ENCODE measurements around the gene PSG1.
"Not testable (repeated sequence)": the region's sequence is repeated elsewhere in the genome, so short reads cannot be mapped to it uniquely, and the experiment has no call there.

DNA sequence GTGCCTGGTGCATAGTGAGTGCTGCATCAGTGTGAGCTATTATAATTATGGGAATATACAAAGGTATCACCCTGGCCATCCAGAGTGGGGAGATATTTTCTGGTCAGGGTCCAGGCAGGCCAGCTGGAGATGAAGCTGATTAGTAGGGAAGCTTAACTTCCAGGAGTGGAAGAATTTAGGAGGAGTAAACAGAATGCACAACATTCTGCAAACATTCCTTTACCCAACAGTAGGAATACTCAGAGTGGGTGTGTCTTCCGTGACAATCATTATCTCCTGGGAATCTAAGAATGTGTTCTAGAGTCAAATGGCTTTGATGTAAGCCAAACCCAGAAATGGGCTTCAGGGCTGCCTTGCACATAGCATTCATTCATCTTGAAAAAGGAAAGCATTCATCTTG, 19.1 kb upstream of the PSG1 start:
- TF ChIP-seq EZH2 (IDR thresholded peaks at IDR 0.05; ENCODE audit: low read length, unreplicated experiment); EZH2phosphoT487 (IDR thresholded peaks at IDR 0.05; ENCODE audit: borderline replicate concordance, low read length): not testable (repeated sequence)
- TF ChIP-seq, protein P1, sequence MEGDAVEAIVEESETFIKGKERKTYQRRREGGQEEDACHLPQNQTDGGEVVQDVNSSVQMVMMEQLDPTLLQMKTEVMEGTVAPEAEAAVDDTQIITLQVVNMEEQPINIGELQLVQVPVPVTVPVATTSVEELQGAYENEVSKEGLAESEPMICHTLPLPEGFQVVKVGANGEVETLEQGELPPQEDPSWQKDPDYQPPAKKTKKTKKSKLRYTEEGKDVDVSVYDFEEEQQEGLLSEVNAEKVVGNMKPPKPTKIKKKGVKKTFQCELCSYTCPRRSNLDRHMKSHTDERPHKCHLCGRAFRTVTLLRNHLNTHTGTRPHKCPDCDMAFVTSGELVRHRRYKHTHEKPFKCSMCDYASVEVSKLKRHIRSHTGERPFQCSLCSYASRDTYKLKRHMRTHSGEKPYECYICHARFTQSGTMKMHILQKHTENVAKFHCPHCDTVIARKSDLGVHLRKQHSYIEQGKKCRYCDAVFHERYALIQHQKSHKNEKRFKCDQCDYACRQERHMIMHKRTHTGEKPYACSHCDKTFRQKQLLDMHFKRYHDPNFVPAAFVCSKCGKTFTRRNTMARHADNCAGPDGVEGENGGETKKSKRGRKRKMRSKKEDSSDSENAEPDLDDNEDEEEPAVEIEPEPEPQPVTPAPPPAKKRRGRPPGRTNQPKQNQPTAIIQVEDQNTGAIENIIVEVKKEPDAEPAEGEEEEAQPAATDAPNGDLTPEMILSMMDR (conservative IDR thresholded peaks at IDR 0.05; ENCODE audit: low read depth, low read length), result not testable (repeated sequence)
